ENCODE data around the gene AGO4. TPM values are rescaled to one million over a fixed set of nuclear protein-coding genes. Genes with fewer than 3 reads are reported as not detected.

The AGO4 gene
- total RNA-seq, result 20.8 and 25.6 TPM in 2 replicates
- 6.3 and 10.2 TPM in 2 replicates for polyA plus RNA-seq
- 5.8 and 7.5 TPM in 2 replicates for polyA plus RNA-seq (2012)
- polyA minus RNA-seq (ENCODE audit: low replicate concordance), result 21.1 and 27.5 TPM in 2 replicates

DNA sequence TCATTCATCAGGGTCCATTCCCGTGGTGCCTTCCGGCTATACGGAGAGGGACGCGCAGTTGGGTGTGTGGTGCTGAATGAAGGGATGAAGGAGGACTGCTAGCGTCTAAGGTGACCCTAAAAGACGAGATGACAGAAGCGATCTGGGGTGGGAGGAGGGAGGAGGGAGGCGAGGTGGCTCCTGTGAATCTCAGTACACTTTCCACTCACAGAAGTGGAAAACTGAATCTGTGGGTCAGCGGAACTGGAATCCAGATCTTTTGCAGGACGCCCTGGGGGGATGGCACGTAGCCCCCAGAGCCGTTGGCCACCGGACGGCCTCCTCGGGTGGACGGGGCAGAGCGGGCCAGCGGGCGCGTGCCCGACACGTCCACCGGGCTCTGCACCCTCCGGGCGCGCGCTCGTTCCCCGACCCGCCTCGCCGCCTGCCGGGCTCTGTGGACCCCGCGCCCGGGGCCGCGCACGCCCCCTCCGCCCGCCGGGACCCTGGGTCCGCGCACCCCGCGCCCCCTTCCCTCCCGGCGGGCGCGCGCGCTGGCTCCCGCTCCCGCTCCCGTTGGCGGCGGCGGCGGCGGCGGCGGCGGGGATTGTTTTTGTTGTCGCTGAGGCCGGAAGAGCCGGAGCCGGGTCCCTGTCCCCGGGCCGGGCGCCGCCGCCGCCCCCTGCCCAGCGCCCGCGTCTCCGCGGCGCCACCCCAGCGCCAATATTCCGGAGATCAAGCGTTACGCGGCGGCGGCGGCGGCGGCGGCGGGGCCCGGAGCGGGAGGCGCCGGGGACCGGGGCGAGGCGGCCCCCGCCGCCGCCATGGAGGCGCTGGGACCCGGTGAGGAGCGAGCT, at the start of gene AGO4:
TSS of gene AGO4 (plus strand) at position 403 of the 836 bp plus-strand sequence. CDS start at position 804, 401 bp downstream.
- no peaks in the 10 kb centered on the region for H3K9me3 ChIP-seq (ENCODE audit: control insufficient read depth, insufficient read depth, low read depth, low read length)
- H3K27me3 ChIP-seq (ENCODE audit: control insufficient read depth, insufficient read depth, low read length), result no peaks in the 10 kb centered on the region
- DNase-seq (ENCODE audit: low read depth in 2 of 2), result peak; percentile 36 to 53
- peak within 1 kb of the TSS; percentile 68 for H3K27ac ChIP-seq (ENCODE audit: insufficient read depth, low read length)
- H2AFZ ChIP-seq (ENCODE audit: low read length), result peak within 1 kb of the TSS; percentile 99
- H3K4me1 ChIP-seq (ENCODE audit: control insufficient read depth, extremely low read depth, insufficient read depth, low read length), result peaks cover 9% of the 10 kb centered on the region
- no peaks in the 10 kb centered on the region for H3K36me3 ChIP-seq (ENCODE audit: control insufficient read depth, insufficient read depth, low read length)
- TF ChIP-seq EZH2 (IDR thresholded peaks at IDR 0.05; ENCODE audit: low read length, missing control alignments), result no peak
- TF ChIP-seq, protein P1, sequence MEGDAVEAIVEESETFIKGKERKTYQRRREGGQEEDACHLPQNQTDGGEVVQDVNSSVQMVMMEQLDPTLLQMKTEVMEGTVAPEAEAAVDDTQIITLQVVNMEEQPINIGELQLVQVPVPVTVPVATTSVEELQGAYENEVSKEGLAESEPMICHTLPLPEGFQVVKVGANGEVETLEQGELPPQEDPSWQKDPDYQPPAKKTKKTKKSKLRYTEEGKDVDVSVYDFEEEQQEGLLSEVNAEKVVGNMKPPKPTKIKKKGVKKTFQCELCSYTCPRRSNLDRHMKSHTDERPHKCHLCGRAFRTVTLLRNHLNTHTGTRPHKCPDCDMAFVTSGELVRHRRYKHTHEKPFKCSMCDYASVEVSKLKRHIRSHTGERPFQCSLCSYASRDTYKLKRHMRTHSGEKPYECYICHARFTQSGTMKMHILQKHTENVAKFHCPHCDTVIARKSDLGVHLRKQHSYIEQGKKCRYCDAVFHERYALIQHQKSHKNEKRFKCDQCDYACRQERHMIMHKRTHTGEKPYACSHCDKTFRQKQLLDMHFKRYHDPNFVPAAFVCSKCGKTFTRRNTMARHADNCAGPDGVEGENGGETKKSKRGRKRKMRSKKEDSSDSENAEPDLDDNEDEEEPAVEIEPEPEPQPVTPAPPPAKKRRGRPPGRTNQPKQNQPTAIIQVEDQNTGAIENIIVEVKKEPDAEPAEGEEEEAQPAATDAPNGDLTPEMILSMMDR (conservative IDR thresholded peaks at IDR 0.05 in 1 of 2, IDR thresholded peaks at IDR 0.05 in 1 of 2; ENCODE audit: low read depth in 1 of 2, low read length in 2 of 2), result no peak
- peaks cover 18% of the 10 kb centered on the region for H3K79me2 ChIP-seq (ENCODE audit: control insufficient read depth, insufficient read depth, low read length)
- peak within 1 kb of the TSS; percentile 91 for H3K4me2 ChIP-seq (ENCODE audit: extremely low read depth, insufficient read depth, low read length)
- peak within 1 kb of the TSS; percentile 69 to 87 (median 78) for H3K4me3 ChIP-seq (replicated peaks in 1 of 4; ENCODE audit: control extremely low read depth in 1 of 4, insufficient read depth in 1 of 4, low read depth in 3 of 4, low read length in 4 of 4)
- no peaks in the 10 kb centered on the region for H4K20me1 ChIP-seq (ENCODE audit: control insufficient read depth, extremely low read depth, insufficient read depth, low read length)
- H3K9ac ChIP-seq (ENCODE audit: insufficient read depth, low read length), result peak within 1 kb of the TSS; percentile 77

DNA sequence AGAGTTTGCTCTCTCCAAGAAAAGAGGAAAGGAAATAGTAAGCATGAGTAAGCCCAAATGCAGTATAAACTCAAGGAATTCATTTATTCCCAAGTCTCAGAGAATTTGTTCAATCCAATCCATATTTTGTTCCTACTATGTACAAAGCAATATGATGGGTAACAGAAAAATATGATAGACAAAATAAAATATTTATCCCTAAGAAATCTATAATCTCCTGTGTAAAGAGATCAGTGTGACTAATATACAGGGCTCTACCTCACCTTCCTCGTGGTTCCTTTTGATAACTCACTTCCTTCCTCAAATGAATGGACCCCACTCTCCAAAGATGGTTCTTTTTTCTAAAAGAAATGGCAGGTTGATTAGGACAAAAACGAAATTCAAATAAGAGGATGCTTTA, 45.7 kb upstream of the AGO4 start:
- no peak overlapping the region for H3K27ac ChIP-seq (ENCODE audit: insufficient read depth, low read length)
- no peak overlapping the region for H3K4me2 ChIP-seq (ENCODE audit: extremely low read depth, insufficient read depth, low read length)

DNA sequence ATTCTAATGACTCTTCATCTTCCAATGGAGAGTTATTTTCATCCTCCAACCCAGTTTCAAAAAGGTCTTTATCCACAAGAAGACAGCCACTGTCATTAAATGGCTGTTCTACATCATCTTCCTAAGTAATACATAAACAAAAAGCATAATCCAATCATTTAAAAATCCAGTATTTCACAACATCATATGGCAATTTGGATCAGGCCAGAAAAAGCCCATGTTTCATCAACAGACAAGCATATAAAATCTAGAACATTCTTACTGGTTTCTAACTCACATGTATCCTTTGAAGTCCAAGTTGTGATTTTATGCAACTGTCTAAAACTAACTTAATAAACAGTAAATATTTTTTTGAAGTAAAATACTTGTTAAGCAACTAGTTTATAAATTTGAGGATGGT, 44.6 kb upstream of the AGO4 start:
- H2AFZ ChIP-seq (ENCODE audit: low read length), result no peak overlapping the region
- H3K4me3 ChIP-seq (replicated peaks in 1 of 4; ENCODE audit: control extremely low read depth in 1 of 4, insufficient read depth in 1 of 4, low read depth in 3 of 4, low read length in 4 of 4), result no peak overlapping the region
- no peaks in the 10 kb centered on the region for H3K27me3 ChIP-seq (ENCODE audit: control insufficient read depth, insufficient read depth, low read length)
- H3K9me3 ChIP-seq (ENCODE audit: control insufficient read depth, insufficient read depth, low read depth, low read length), result no peaks in the 10 kb centered on the region
- peaks cover 8% of the 10 kb centered on the region for H3K79me2 ChIP-seq (ENCODE audit: control insufficient read depth, insufficient read depth, low read length)
- H3K4me1 ChIP-seq (ENCODE audit: control insufficient read depth, extremely low read depth, insufficient read depth, low read length), result no peaks in the 10 kb centered on the region
- H3K4me2 ChIP-seq (ENCODE audit: extremely low read depth, insufficient read depth, low read length), result no peak overlapping the region
- no peak for TF ChIP-seq EZH2 (IDR thresholded peaks at IDR 0.05; ENCODE audit: low read length, missing control alignments)
- TF ChIP-seq, protein P1 (conservative IDR thresholded peaks at IDR 0.05 in 1 of 2, IDR thresholded peaks at IDR 0.05 in 1 of 2; ENCODE audit: low read depth in 1 of 2, low read length in 2 of 2), result no peak
- no peaks in the 10 kb centered on the region for H4K20me1 ChIP-seq (ENCODE audit: control insufficient read depth, extremely low read depth, insufficient read depth, low read length)
- DNase-seq (ENCODE audit: low read depth in 2 of 2), result peak in 1 of 2 donors; percentile 33
- H3K9ac ChIP-seq (ENCODE audit: insufficient read depth, low read length), result no peak overlapping the region
- H3K36me3 ChIP-seq (ENCODE audit: control insufficient read depth, insufficient read depth, low read length), result no peaks in the 10 kb centered on the region
- H3K27ac ChIP-seq (ENCODE audit: insufficient read depth, low read length), result no peak overlapping the region

More for the DNA sequence above, 45.7 kb upstream of the AGO4 start:
- no peaks in the 10 kb centered on the region for H3K36me3 ChIP-seq (ENCODE audit: control insufficient read depth, insufficient read depth, low read length)
- TF ChIP-seq, protein P1 (conservative IDR thresholded peaks at IDR 0.05 in 1 of 2, IDR thresholded peaks at IDR 0.05 in 1 of 2; ENCODE audit: low read depth in 1 of 2, low read length in 2 of 2), result no peak
- H3K27me3 ChIP-seq (ENCODE audit: control insufficient read depth, insufficient read depth, low read length), result no peaks in the 10 kb centered on the region
- no peaks in the 10 kb centered on the region for H3K9me3 ChIP-seq (ENCODE audit: control insufficient read depth, insufficient read depth, low read depth, low read length)
- DNase-seq (ENCODE audit: low read depth in 2 of 2), result no peak
- no peaks in the 10 kb centered on the region for H4K20me1 ChIP-seq (ENCODE audit: control insufficient read depth, extremely low read depth, insufficient read depth, low read length)
- peaks cover under 1% of the 10 kb centered on the region for H3K79me2 ChIP-seq (ENCODE audit: control insufficient read depth, insufficient read depth, low read length)
- H3K9ac ChIP-seq (ENCODE audit: insufficient read depth, low read length), result no peak overlapping the region
- no peak overlapping the region for H3K4me3 ChIP-seq (replicated peaks in 1 of 4; ENCODE audit: control extremely low read depth in 1 of 4, insufficient read depth in 1 of 4, low read depth in 3 of 4, low read length in 4 of 4)
- no peaks in the 10 kb centered on the region for H3K4me1 ChIP-seq (ENCODE audit: control insufficient read depth, extremely low read depth, insufficient read depth, low read length)
- H2AFZ ChIP-seq (ENCODE audit: low read length), result no peak overlapping the region

All from fibroblast of lung (primary cell).